Bone marrow (tissue), 2 donors: ENCODE results near the gene SLC1A4.
"Not testable (repeated sequence)": the region's sequence is repeated elsewhere in the genome, so short reads cannot be mapped to it uniquely, and the experiment has no call there.

ENCODE experiments used
- DNase-seq, 2 donors: peaks; one replicate each; lab custom pipeline; 2025; lab: John Stamatoyannopoulos, UW

The SLC1A4 gene

DNA sequence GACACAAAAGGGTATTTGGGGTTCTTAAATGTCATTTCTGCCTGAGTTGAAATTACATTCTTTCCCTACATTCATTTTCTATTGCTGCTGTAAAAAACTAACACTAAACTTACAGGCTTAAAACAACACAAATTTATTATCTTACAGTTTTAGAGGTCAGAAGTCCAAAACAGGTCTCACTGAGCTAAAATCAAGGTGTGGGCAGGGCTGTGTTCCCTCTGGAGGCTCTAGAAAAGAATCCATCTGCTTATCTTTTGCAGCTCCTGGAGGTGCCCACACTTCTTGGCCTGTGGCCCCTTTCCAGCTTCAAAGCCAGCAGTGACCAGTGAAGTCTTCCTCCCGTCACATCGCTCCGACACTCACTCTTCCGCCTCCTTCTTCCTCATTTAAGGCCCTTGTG, 23.2 kb upstream of the SLC1A4 start:
- DNase-seq = no peak

GRCh38 chr2:64966839-64967238, 22.4 kb upstream of the SLC1A4 start:
- DNase-seq = no peak

DNA sequence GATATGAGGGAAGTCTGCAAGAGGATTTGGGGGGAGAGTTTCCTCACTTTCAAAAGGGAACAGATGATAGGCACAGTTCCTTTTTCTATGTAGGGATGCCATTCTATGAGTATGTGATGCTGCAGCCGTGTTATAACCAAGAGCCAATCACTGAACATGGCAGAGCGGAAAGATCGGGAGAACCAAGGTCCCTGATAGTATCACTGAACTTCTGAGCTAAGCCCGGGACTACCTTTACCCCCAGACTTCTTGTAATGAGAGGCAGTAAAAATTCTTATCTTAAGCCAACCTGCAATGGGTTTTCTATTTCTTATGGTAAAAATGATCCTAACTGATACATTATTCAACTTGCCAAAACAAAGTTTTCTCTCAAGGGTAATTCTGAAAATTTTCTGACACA, 21.6 kb upstream of the SLC1A4 start:
- DNase-seq = no peak

DNA sequence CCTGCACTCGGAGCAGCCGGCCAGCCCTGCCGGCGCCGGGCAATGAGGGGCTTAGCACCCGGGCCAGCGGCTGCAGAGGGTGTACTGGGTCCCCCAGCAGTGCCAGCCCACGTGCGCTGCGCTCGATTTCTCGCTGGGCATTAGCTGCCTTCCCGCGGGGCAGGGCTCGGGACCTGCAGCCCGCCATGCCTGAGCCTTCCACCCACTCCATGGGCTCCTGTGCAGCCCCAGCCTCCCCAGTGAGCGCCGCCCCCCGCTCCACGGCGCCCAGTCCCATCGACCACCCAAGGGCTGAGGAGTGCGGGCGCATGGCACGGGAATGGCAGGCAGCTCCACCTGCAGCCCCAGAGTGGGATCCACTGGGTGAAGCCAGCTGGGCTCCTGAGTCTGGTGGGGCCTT, 20.1 kb upstream of the SLC1A4 start:
- DNase-seq = not testable (repeated sequence)

DNA sequence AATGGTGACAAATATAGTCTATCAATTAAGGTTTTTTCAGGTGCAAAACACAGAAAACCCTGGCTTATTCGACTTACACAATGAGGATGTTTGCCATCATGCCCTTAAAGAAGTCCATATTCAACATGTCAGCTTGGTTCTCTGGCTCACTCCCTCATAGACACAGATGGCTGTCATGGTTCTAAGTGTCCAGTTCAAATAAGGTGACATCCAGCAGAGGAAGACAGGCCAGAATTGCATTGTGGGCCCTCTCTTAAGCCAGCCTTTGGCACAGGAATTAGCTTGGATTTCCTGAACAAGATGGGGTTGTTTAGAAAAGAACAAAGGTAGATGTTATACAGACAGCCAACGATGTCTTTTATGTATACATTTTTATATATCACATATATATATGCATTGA, 18.7 kb upstream of the SLC1A4 start:
- DNase-seq = no peak

DNA sequence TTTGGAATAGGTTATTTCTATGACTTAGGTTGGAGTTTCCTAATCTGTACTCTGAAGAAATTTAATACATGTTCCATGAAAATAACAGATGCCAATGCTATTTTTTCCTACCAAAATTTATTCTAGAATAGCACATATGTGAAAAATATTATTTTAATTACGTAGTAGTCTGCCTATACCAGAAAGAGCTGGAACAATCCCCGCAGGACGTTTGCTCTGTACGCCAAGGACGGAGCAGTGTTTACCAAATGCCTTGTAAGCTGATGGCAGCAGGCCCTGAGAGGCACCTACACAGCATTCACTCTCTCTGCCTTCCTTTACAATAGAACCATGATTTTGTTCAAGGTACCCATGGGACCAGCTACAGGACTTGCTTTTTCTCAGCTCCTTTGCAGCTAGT, 16.8 kb upstream of the SLC1A4 start:
- no peak for DNase-seq

- no peak for DNase-seq
Measured at GRCh38 chr2:64972876-64973275, 16.3 kb upstream of the SLC1A4 start.

- no peak for DNase-seq
Measured at GRCh38 chr2:64975232-64975821, 13.9 kb upstream of the SLC1A4 start.

- no peak for DNase-seq
Measured at GRCh38 chr2:64976276-64976675, 12.9 kb upstream of the SLC1A4 start.

DNA sequence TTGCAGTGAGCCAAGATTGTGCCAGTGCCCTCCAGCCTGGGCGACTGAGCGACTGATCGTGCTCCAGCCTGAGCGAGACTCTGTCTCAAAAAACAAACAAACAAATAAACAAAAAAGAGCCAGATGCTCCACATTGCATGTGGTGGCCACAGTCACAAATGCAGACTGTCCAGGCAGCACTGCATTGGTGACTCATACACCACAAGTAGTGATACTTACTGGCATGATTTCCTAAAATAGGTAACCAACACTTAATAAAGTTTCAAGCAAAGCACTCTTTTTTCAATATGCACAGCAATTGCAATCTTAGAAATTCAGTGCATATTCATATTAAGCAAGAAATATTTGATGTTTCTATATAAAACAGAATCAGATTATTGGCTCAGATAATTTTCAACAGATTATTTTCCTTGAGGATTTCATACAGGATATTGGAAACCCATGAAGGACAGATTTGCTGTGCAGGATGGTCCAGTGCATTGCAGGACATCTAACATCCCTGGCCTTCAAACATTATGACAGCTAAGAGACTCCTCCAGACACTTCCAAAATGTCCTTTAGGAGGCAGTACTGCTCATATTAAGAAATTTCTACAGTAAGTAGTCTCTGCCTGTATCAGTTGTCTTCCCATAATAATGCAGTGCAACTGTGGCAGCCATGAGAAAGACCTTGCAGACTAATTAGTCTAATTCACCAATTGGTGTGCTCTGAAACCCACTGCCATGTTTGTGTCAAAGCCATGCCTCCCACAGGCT, 10.5 kb upstream of the SLC1A4 start:
- DNase-seq = no peak

GRCh38 chr2:64979744-64980143, 9.5 kb upstream of the SLC1A4 start:
- DNase-seq = no peak

DNA sequence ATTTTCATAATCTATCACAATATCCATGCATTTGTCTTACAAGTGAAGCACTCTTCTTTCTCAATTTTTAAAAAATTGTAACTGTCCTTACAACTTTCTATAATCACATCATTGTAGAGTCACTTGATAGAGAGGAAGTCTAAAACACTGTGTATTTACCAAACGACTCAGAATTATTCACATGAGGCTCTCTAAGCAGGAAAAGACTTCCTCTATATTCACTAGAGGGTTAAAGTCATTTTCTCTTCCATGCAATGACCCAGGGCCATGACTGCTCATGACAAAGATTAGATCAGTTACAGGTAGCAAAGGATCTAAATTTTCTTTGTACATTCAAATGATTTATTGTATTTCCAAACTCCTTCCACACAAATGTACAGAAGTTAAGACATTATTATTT, 9.0 kb upstream of the SLC1A4 start:
- DNase-seq = no peak

DNA sequence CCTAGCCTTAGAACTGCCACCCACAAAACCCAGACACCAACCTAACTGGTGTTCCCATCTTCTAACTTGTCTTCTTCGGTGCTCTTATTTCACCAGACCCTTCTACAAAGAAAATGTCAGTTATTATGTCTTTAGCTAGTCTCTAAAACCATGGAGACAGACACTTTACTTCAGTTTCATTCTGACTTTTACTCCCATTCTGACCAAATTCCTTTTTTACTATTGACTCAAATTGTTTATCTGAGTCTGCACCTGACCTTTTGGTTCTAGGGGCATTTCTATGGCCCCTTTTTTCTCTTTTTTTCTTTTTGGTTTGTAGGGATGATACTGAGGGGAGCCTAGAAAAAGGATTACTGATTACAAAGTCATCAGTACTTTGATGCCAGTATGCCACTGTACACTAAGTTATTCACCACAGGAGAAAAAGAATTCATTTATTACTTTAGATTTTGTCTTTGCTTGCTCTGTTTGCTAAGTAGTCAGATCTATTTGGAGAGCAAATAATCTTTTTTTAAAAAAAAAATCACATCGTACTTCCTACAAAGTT, 6.8 kb upstream of the SLC1A4 start:
- DNase-seq = no peak

DNA sequence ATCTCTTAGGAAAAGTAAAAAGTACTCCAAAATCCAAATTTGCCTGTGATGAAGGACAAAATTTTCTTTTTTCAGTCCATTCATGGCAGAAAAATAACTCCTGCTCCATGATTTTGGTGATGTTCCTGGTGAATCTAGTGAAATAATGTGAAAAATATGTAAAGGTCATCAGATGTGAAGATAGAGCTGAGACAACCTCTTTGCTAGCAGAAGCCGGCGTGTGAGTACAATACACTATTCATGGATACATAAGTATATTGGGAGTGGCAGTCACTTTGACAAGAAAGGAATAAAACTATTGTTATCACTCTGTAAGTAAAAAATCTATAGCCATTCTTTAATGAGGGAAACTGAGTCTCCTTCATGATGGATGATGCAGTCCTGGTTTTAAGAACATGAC, 6.3 kb upstream of the SLC1A4 start:
- DNase-seq = no peak

DNA sequence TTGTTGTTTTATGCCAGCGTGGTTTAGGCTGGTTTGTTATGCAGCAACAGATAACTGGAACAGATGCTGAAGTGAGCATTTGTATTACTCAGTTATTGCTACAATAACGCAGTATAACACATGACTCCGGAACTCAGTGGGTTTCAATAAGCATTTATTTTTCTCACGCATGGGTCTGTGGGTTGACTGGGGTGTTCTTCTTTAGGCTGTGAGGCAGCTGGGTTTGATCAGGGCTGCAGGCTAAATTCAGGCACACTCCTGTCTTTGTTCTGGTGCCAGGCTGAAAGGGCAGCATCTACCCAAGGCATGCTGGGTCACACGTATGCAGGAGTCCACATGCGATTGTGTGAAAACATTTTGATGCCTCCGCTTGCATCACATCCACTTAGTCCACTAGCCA, 3.8 kb upstream of the SLC1A4 start:
- no peak for DNase-seq

- DNase-seq = no peak
Measured at GRCh38 chr2:64987001-64987955, 1.9 kb upstream of the SLC1A4 start.

DNA sequence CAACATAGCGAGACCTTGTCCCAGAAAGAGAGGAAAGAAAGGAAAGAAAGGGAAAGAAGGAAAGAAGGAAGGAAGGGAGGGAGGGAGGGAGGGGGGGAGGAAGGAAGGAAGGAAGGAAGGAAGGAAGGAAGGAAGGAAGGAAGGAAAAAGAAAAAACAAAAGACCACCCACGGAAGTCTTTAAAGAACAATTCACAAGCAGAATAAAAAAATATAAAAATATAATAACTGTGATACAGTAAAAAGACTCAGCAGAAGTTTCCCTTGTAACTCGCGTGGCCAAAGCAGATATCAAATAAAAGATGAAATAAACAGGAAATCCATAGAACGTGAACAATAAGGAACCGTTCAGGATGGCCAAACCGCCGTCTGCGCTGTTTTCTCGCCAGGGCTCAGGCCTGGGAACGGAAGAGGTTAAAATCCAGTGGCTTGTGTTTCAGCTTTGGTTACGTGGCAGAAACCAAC, 1.2 kb upstream of the SLC1A4 start:
- DNase-seq = peak in 1 of 2 donors; percentile 84

- peak; percentile 45 to 79 for DNase-seq
Measured at GRCh38 chr2:64988420-64989125, 626 bp upstream of the SLC1A4 start.

DNA sequence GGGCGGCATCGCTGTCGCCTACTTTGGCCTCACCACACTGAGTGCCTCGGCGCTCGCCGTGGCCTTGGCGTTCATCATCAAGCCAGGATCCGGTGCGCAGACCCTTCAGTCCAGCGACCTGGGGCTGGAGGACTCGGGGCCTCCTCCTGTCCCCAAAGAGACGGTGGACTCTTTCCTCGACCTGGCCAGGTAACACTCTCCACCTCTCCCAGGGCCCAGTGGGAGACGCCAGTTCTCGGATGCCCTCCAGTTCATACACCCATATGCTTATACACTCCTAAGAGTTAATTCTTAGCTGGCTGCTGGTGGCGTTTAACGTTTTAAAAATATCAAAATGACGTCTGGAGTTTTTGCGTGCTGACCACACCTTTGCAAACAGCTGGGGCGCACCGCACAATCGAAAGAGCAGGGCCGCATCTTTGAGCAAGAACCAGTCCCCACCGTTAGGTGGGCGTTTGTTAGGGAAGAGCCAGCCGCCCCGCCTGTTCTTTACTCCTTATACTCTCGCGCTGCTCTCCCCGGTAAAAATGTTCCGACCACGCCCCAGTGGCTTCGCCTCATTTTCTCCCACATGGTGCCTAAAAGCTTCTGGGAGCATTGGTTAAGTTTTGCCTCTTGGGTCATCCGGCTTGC, 899 bp downstream of the SLC1A4 start:
- no peak for DNase-seq

DNA sequence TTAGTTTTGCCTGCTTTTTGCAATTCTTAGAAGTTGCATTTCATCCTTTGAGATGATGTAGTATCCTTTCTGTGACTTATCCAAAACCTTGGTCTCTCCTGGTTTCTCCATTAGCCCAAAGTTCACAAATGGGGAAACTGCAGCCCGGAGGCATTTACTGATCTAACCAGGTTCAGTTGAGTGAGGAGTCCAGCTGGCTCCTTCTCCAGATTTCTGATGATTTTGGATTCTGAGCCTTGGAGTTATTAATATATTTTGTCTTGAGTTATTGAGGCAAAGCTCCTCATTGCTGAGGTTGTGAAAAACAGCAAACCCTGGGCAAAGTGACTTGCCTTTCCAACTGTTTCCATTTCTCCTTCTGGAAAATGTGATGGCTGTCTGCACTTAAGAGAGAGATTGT, 1.7 kb downstream of the SLC1A4 start:
- DNase-seq = no peak

GRCh38 chr2:64992218-64992617, 3.0 kb downstream of the SLC1A4 start:
- no peak for DNase-seq
